Stimulated activated CD4-positive, alpha-beta T cell treated with anti-CD3 and anti-CD28 coated beads, Interleukin-4, amount 100 ng/mL, for 1 hour (primary cell): ENCODE results near the gene NHERF2.

ENCODE experiments used
- DNase-seq: peaks from one replicate; pipeline ENCODE4 v3.0.0-alpha.2; 2020

NHERF2 gene

GRCh38 chr16:2063861-2064260 lies 37.2 kb downstream of the NHERF2 start:
- DNase-seq, result no peak

GRCh38 chr16:2064368-2064945 lies 37.8 kb downstream of the NHERF2 start:
- DNase-seq, result no peak

- no peak for DNase-seq
These were observed 39.4 kb downstream of the NHERF2 start for GRCh38 chr16:2066139-2066538.

- no peak for DNase-seq
These were observed 44.1 kb downstream of the NHERF2 start for GRCh38 chr16:2070576-2071453.

GRCh38 chr16:2071454-2072202 lies 44.9 kb downstream of the NHERF2 start:
- DNase-seq, result no peak

GRCh38 chr16:2072926-2073325 lies 46.2 kb downstream of the NHERF2 start:
- DNase-seq, result no peak

- no peak for DNase-seq
These were observed 47.4 kb downstream of the NHERF2 start for GRCh38 chr16:2074071-2074470.

- no peak for DNase-seq
These were observed 48.9 kb downstream of the NHERF2 start for GRCh38 chr16:2075631-2076030.

- DNase-seq, result no peak
These were observed 49.6 kb downstream of the NHERF2 start for GRCh38 chr16:2076072-2076865.

GRCh38 chr16:2077016-2077415 lies 50.3 kb downstream of the NHERF2 start:
- DNase-seq, result no peak

GRCh38 chr16:2077696-2078095 lies 51.0 kb downstream of the NHERF2 start:
- DNase-seq, result no peak

- no peak for DNase-seq
These were observed 51.4 kb downstream of the NHERF2 start for GRCh38 chr16:2078096-2078495.

- no peak for DNase-seq
These were observed 52.0 kb downstream of the NHERF2 start for GRCh38 chr16:2078691-2079090.

GRCh38 chr16:2079311-2079800 lies 52.7 kb downstream of the NHERF2 start:
- DNase-seq, result no peak

GRCh38 chr16:2079991-2080390 lies 53.3 kb downstream of the NHERF2 start:
- DNase-seq, result no peak

- no peak for DNase-seq
These were observed 54.7 kb downstream of the NHERF2 start for GRCh38 chr16:2081201-2082084.

- DNase-seq, result no peak
These were observed 55.7 kb downstream of the NHERF2 start for GRCh38 chr16:2082171-2082982.

GRCh38 chr16:2082983-2083364 lies 56.3 kb downstream of the NHERF2 start:
- DNase-seq, result no peak

GRCh38 chr16:2083409-2083808 lies 56.7 kb downstream of the NHERF2 start:
- no peak for DNase-seq

GRCh38 chr16:2083876-2084780 lies 57.4 kb downstream of the NHERF2 start:
- DNase-seq, result no peak
